Right kidney (tissue), 1 donor: ENCODE results near the gene ZNF548.

ENCODE experiments used
- DNase-seq: peaks from one replicate; pipeline ENCODE4 v3.0.0-alpha.2; 2016

The ZNF548 gene

DNA sequence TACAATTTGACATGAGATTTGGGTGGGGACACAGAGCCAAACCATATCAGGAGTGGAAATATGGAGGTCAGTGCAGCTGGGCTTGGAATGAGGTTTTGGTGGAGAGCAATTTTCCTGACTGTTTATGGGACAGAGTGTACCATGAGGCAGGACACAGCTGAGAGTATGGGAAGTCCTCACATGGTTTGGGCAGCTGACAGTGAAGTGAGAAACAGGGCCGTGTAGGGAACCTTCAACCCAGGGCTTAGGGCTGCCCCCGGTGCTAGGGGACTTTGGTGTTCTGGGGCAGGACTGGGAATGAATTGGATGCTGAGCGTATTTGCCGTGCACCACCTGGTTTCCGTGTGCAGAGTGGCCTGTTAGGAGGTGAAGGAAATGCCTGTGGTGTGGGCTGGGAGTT lies 6.1 kb downstream of the ZNF548 start:
- DNase-seq: no peak

DNA sequence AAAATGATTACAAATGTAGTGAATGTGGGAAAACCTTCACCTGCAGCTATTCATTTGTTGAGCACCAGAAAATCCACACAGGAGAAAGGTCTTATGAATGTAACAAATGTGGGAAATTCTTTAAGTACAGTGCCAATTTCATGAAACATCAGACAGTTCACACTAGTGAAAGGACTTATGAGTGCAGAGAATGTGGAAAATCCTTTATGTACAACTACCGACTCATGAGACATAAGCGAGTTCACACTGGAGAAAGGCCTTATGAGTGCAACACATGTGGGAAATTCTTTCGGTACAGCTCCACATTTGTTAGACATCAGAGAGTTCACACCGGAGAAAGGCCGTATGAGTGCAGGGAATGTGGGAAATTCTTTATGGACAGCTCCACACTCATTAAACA lies 9.2 kb downstream of the ZNF548 start:
- no peak for DNase-seq

- no peak for DNase-seq
These were observed 14.3 kb downstream of the ZNF548 start for GRCh38 chr19:57403737-57404563.

DNA sequence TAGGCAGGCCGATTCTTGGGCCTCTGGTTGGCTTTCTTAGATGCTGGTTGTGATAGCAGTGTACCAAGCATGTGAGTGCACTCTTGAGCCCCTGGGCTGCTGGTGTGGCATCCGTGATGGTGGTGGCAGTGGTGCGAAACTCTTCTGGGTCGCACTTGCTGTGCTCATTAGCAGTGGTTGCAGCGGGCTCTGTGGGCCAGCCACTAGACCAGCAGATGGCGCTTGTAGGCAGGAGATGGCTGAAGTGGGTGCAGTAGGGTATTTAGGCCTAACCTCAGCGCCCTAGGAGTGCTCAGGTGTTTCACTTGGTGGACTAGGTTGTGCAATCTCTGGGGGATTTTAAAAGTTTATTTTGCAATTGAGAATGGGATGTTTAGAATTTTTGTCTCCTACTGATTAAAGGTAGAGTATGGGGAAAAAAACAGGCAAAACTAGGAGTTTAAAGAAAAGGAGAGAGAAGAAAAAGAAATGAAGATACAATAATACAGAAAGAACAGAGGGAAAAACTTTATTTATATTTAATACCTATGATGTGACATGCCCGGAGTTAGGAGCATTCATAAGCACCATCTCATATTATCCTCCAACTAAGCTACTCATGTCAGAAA lies 17.0 kb downstream of the ZNF548 start:
- DNase-seq: peak; percentile 47

DNA sequence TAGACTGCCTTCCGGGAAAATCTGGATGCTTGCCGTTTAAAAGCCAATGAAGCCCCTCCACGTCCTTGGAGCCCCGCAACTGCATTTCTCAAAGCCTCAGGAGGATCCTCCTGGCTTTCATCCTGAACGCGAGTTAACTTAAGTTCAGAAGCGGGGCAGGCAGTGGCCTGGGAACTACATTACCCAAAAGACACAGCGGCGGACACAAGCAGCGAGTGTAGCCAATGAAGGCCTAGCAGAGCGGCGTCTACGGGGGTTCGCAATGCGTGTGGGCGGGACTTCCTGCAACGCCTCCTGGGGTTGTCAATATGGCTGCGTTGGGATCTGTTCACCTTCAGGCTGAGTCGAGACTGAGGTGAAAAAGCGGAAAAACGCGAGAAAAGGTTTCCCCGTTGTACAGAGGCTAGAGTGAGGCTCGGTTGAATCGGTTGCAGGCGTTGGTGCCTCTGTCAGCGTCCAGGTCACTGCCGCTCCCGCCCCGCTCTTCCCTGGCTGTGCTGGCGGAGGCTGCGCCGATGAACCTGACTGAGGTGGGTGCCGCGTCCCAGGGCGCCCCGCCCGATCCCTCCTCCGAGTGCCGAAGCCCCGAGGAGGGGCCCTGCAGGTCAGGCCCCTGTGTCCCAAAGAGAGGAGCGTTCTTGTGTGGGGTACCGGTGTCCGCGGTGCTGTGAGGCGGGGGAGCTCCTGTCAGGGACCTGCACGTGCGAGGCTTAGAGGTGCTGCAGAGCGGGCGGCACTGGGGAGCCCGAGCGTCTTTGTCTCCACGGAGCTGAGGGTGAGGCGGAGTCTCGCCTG lies 21.4 kb downstream of the ZNF548 start, which contains the start of gene ZNF17:
Gene ZNF17, plus strand, starts transcription at position 285 of the 795 bp plus-strand sequence. CDS start 2,455 bp downstream, outside the sequence.
- DNase-seq: peak; percentile 75

GRCh38 chr19:57419439-57419838 lies 29.8 kb downstream of the ZNF548 start:
- no peak for DNase-seq

DNA sequence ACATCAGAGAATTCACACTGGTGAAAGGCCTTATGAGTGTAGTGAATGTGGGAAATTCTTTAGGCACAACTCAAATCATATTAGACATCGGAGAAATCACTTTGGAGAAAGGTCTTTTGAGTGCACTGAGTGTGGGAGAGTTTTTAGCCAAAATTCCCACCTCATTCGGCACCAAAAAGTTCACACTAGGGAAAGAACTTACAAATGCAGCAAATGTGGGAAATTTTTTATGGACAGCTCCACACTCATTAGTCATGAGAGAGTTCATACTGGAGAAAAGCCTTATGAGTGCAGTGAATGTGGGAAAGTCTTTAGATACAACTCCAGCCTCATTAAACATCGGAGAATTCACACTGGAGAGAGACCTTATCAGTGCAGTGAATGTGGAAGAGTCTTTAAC lies 31.4 kb downstream of the ZNF548 start:
- no peak for DNase-seq

GRCh38 chr19:57434386-57435061 lies 44.9 kb downstream of the ZNF548 start:
- DNase-seq: peak; percentile 2

DNA sequence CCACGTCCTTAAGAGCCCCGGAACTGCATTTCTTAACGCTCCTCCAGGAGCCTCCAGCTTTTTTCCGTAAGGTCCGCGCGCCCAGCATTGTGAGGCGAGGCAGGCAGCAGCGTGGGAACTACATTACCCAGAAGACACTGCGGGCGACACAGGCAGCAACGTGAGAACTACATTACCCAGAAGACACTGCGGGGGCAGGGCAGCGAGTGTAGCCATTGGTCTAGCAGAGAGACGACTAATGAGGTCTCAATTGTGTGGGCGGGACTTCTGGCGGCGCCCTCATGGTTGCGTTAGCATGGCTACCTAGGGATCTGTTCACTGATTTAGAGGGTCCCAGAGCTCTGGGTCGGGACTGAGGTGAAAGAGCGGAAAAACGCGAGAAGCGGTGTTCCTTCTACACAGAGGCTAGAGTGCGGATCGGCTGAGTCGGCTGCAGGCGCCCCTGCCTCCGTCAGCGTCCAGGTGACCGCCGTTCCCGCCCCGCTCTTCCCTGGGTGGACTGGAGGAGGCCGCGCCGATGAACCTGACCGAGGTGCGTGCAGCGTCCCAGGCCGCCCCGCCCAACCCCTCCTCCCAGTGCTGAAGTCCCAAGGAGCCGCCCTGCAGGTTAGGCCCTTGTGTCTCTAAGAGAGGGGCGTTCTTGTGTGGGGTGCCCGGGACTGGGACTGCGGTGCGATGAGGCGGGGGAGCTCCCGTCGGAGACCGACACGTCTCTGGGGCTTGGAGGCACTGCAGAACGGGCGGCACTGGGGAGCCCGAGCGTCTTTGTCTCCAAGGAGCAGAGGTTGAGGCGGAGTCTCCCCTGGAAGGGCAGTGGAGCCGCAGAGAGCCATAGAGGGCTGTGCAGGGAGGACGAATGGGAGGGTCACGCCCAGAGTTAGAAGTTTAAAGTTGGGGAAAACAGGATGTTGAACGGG lies 45.7 kb downstream of the ZNF548 start, which contains the start of gene ZNF749:
Gene ZNF749, plus strand, starts transcription at position 264 of the 917 bp plus-strand sequence. Its CDS starts 254 bp downstream, at position 518.
- peak; percentile 93 for DNase-seq

- no peak for DNase-seq
These were observed 46.8 kb downstream of the ZNF548 start for GRCh38 chr19:57436417-57436816.

DNA sequence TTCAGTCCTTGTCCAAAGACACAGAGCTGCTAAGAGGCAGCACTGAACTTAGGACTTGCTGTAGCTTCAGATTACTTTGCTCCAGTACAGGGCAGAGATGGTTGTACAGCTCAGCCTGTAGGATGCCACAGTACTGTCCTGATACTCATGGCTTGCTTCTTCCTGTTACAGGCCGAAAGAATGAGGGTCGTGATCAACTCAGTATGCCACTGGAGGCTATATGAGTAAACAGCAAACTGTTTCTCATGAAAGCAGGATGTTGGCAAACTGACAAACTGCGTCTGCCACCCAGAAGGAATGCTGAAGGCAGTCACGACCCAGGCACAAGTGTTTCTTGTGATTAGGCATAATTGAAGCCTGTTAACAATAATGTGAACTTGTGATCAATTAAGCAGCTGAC lies 48.3 kb downstream of the ZNF548 start:
- no peak for DNase-seq

- no peak for DNase-seq
These were observed 49.3 kb downstream of the ZNF548 start for GRCh38 chr19:57438925-57439324.

GRCh38 chr19:57441979-57442752 lies 52.5 kb downstream of the ZNF548 start:
- DNase-seq: no peak

- no peak for DNase-seq
These were observed 53.6 kb downstream of the ZNF548 start for GRCh38 chr19:57443121-57443696.

GRCh38 chr19:57452307-57452706 lies 62.7 kb downstream of the ZNF548 start:
- DNase-seq: no peak
